HL-60/S4 (cell line): Measurements from ENCODE around the gene MAP2K5.

ENCODE experiments used
- in situ Hi-C: fragments of 300-500 bp; cut with MboI; formaldehyde crosslinking; loops from 2 replicates; pipeline ENCODE4 v1.14.3; 2022; ENCODE audit warnings: low sequenced_read_pairs

Gene MAP2K5

GRCh38 chr15:67542420-67543347 is at the start of gene MAP2K5:
Gene MAP2K5, plus strand, starts transcription at chr15:67542703. Its CDS starts 633 bp downstream, at chr15:67543336.
- in situ Hi-C loops, result no loop called here

DNA sequence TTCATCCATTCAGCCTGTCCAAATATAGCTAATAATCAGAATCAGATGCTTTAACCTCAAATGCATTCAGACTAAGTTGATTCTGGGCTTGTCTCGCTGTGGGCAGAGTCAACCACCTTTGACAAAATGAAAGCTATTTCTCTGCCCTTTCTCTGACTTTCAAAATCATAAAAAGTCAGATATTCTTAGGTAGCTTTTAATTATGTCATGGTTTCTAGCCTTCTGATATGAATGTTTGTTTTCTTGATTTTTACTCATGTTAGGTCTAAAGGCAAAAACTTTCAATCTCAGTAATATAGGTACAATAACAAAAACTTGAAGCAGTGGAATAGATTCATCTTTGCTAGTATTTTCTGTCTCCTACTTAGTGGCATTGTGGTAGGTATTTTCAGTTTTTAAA is 46.9 kb upstream of the MAP2K5 start:
- in situ Hi-C loops, result no loop called here

- in situ Hi-C loops, result loop anchor here (10.0 kb wide), 1 partner anchor 333 kb away; no protein-coding TSS in a partner anchor
Measured at GRCh38 chr15:67501177-67501835, 41.2 kb upstream of the MAP2K5 start.

DNA sequence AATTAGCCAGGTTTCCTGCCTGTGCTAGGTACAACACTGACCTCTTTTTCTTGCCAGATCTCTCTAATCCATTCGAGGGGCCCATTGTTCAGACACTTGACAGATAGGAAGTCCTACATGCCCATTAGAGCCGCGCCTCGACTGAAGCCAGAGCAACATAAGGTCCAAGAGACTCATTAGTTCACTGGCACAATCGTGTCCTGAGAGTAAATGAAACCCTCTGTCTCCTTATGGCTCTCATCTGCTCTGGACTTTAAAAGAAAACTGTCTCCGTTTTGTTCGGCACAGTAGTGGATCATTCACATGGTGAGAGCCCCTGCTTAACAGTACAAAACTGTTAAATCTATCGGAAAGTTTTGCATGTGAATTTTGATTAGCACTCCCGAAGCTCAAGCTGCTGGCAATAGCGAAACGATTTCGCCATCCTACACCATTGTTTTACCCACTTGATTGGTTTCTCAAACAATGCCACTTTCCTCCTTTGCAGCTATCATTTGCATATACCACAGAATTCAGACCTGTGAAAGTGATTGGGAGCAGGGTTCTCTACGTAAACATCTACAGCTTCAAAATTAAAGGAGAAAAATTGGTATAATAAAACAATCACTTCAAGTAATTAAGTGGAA is 40.6 kb upstream of the MAP2K5 start:
- in situ Hi-C loops, result loop anchor here (10.0 kb wide), 1 partner anchor 333 kb away; no protein-coding TSS in a partner anchor

- in situ Hi-C loops, result loop anchor here (10.0 kb wide), 1 partner anchor 331 kb away; no protein-coding TSS in a partner anchor
Measured at GRCh38 chr15:67504056-67504455, 38.4 kb upstream of the MAP2K5 start.

DNA sequence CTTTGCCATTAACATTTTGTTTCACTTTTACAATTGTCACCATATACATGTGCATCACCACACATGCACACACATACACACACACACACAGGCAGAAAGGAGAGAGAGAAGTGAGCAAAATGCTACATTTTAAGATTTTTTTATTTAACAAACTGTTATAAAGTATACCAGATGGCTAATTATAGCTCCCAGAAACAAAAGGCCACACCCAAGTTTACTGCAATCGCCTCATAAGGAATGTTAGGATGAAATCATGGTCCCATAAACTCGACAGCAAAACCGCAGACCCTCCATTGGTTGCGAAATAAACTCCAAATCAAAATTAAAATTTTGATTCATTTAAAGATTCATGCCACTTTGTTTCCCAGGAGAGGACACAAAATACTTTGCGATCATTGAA is 37.7 kb upstream of the MAP2K5 start:
- in situ Hi-C loops, result loop anchor here (10.0 kb wide), 1 partner anchor 330 kb away; no protein-coding TSS in a partner anchor

DNA sequence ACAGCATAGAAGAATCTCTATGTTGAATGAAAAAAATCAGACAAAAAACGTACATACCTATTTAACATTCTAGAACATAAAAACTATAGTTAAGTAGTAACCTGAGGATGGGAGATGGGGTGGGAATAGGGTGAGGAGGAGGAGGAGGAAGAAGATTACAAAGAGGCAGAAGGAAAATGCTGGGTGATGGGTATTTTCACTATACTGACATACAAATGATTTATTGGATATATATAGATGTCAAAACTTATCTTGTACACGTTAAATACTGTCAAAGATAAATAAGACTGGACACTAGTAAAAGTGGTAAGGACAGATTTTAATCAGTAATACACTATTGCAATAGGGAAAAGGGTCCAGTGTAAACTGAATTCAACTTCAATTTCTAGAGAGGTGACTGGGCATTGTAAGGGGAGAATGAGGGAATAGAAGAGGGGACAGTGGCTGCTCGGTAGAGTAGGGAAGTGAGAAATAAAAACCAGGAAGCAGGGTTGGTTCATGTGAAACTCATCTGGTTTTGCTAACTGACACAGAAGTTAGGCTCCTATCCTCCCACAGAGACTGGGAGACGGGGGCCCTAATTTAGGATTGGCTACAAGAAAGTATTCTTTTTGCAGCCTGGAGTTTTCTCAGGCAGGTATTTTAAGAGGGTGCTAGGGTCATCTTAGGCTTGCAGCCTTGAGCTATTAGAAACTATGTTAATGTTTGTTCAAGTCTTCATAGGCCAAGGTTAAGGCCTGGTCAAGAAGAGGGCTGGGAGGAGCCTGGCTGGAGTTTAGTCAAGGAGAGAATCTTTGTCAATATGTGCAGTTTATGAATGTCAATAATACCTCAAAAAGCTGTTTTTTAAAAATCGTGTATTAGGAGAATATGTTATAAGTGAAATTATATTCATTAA is 36.6 kb upstream of the MAP2K5 start:
- in situ Hi-C loops, result loop anchor here (10.0 kb wide), 1 partner anchor 329 kb away; no protein-coding TSS in a partner anchor

- in situ Hi-C loops, result loop anchor here (10.0 kb wide), 1 partner anchor 328 kb away; no protein-coding TSS in a partner anchor
Measured at GRCh38 chr15:67506775-67507747, 35.4 kb upstream of the MAP2K5 start.

DNA sequence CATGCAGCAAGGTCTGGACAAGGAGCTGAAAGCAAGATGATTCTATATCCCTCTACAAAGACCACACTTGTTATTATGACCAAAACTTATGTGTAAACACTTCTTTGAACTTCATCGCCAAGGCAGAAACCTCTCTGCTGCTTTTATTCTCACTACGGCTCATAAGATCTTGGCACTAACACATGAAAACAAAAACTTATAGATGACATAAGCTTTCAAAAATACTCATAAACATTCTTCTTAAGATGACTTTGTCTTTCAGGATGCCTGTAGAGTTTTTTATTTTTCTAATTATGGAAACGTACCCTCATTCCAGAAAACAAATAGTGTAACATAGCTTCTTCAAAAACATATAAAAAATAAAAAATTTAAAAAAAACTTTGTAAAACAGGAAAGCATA is 34.1 kb upstream of the MAP2K5 start:
- in situ Hi-C loops, result loop anchor here (10.0 kb wide), 1 partner anchor 326 kb away; no protein-coding TSS in a partner anchor

DNA sequence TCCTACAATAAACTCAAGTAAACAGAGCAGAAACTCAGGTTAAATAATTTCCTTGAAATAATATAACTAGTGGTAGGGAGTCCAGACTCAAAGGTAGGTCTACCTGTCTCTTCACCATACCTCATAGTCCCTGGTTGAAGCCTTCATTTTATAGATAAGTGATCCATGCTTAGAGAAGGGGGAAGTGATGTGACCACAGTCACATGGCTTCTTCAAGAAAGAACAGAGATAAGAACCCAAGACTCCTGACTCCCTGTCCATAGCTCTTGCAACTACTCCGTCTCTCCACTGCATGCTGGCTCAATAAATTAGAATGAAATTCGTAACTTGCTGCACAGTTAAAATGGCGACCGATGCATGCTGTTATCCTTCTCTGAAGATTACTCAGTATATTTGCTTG is 32.6 kb upstream of the MAP2K5 start:
- in situ Hi-C loops, result loop anchor here (10.0 kb wide), 1 partner anchor 325 kb away; no protein-coding TSS in a partner anchor

GRCh38 chr15:67510597-67511190 is 31.8 kb upstream of the MAP2K5 start:
- in situ Hi-C loops, result no loop called here

DNA sequence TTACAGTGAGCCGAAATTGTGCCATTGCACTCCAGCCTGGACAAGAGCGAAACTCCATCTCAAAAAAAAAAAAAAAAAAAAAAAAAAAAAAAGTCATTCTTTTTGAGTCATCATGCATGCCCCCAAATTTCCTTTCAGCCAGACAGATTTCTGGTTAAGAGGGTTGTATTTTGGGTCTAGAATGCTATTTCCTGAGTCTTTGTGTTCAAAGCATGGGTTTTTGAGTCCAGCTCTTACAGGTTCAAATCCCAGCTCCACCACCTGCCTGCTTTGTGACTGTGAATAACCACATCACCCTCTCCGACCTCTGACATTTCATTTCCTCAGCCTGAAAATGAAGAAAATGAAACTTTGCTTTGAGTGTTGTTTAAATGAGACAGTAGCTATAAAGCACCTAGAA is 30.9 kb upstream of the MAP2K5 start:
- in situ Hi-C loops, result no loop called here

GRCh38 chr15:67512140-67512539 is 30.4 kb upstream of the MAP2K5 start:
- in situ Hi-C loops, result no loop called here

DNA sequence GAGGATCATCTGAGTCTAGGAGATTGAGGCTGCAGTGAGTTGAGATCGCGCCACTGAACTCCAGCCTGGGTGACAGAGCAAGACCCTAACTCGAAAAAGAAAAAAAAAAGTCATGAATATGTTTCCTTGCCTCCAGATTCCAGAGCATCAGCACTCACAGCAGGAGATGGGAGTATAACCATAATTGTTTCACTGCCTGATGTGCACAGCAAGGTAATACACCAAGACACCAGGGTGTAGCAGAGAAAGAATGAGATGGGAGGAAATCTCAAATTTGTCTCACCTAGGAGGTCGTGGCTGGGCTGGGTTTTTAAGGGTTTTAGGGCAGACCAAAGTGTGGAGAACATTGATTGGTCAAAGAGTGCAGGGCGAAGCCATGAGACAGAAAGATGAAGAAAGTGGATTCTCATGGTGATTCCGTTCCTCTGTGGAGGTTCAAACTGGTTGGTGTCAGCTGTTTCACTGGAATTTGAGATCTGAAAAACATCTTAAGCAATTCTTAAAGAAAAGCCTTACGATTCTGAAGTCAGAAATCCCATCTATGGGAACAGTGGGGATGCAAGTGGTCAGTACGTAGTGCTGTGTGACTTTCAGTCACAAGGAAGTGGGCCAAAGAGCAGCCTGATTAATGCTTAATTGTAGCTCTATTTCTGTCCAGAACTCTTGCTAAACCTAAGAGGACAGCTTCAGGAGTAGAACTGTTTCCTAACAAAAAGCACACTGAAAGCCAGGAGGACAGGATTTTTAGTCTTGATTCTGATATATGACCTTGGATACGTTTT is 29.4 kb upstream of the MAP2K5 start:
- in situ Hi-C loops, result no loop called here

DNA sequence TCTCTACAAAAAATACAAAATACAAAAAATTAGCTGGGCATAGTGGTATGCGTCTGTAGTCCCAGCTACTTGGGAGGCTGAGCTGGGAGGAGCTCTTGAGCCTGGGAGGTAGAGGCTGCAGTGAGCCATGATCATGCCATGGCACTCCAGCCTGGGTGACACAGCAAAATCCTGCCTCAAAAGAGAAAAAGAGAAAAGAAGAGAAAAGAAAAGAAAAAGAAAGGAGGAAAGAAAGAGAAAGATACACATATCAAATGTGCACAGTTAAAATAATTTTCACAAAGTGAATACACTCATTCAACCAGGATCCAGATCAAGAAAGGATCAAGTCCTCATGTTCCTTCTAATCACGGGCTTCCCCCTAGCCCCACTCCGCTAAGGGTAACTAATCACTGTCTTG is 27.4 kb upstream of the MAP2K5 start:
- in situ Hi-C loops, result no loop called here

GRCh38 chr15:67515557-67515956 is 26.9 kb upstream of the MAP2K5 start:
- in situ Hi-C loops, result no loop called here

DNA sequence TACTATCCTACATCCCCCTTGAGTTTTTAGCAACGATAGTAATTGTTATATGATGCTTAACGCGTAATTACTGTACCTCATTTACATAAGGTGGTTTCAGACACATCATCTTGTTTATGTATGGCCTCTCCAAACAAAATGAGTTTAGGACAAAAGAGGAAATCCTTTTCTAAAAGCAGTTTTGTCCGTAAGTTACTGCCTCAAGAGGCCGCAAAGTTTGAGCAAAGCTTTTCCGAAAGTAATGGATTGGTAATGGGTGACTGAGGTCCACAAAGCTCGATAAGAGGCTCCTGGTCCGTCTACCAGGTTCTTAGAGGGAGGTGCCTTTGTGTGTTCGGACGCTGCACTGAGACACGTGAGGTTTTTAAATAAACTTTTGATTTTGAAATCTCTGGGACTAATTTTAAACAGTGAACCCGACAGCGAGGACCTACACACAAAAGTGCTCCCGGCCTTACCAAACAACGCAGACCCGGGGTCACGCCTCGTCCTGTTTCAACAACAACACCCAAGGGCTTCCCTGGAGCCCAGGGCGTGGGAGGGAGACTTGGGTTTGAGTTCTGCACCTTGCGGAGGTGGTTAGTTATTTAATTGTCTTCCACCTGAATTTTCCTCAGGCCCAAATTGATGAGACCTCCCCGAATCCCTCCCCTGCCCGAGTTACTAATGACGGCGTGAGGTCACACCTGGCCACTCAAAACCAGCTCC is 22.0 kb upstream of the MAP2K5 start:
- in situ Hi-C loops, result no loop called here
